Urinary bladder (tissue), 4 donors: ENCODE data around the gene MYB. TPM values are rescaled to one million over a fixed set of nuclear protein-coding genes. Genes with fewer than 3 reads are reported as not detected.

Experiments
- DNase-seq: peaks from one replicate; pipeline ENCODE4 v3.0.0-alpha.2; 2015; ENCODE audit errors: extremely low spot score
- H3K27ac ChIP-seq: one replicate; pipeline ENCODE4 v1.5.1; 2013; ENCODE audit warnings: low read depth, mild to moderate bottlenecking, moderate library complexity
- H3K36me3 ChIP-seq: one replicate; pipeline ENCODE4 v1.6.1; 2013; ENCODE audit warnings: mild to moderate bottlenecking, moderate library complexity; ENCODE audit not compliant: insufficient read depth
- H3K4me1 ChIP-seq: one replicate; pipeline ENCODE4 v1.6.1; 2013; ENCODE audit warnings: mild to moderate bottlenecking, moderate library complexity; ENCODE audit not compliant: insufficient read depth
- H3K4me3 ChIP-seq: one replicate; pipeline ENCODE4 v1.5.1; 2013; ENCODE audit warnings: low read depth, low read length
- WGBS: extraction: QIAGEN DNeasy Blood & Tissue Kit; methylation state at CpG from one replicate; pipeline ENCODE4 v1.1.7; 2013; 5-methylcytosine and 5-hydroxymethylcytosine counted together
- polyA plus RNA-seq: library from polyadenylated mRNA; stranded (reverse); fragments of 200-250 nt; gene quantifications from one replicate; pipeline ENCODE4 v1.2.3, GENCODE V29; 2013
- total RNA-seq: library from RNA; depleted of rRNA; stranded (reverse); fragments of >200 nt; gene quantifications from one replicate; pipeline ENCODE4 v1.2.3, GENCODE V29; 2014
- donor health status: healthy with polysubstance abuse.
- donor health status: healthy.

The MYB gene
- total and polyA plus RNA-seq, 2 donors: 0.18 to 2.1 TPM

GRCh38 chr6:135187372-135187771 is 6.3 kb downstream of the MYB start:
- Histone ChIP-seq H3K4me3 (no peak overlapping the region), H3K27ac (no peak overlapping the region), H3K36me3 (peaks cover 2% of the 10 kb centered on the region), H3K4me1 (no peaks in the 10 kb centered on the region)
- no peak for DNase-seq
- 94% methylated on average over 4 of the region's 4 CpGs for WGBS

GRCh38 chr6:135188718-135189117 is 7.6 kb downstream of the MYB start:
- no peak overlapping the region for H3K4me3 ChIP-seq
- DNase-seq: no peak
- no peak overlapping the region for H3K27ac ChIP-seq
- no peaks in the 10 kb centered on the region for H3K4me1 ChIP-seq
- WGBS: 86% methylated on average over 2 of the region's 2 CpGs
- peaks cover 2% of the 10 kb centered on the region for H3K36me3 ChIP-seq

- WGBS: 47% methylated on average over 1 of the region's 1 CpG
- H3K4me1 ChIP-seq: no peaks in the 10 kb centered on the region
- H3K27ac ChIP-seq: no peak overlapping the region
- DNase-seq: no peak
- H3K36me3 ChIP-seq: peaks cover 2% of the 10 kb centered on the region
- no peak overlapping the region for H3K4me3 ChIP-seq
Measured at GRCh38 chr6:135189344-135189743, 8.2 kb downstream of the MYB start.

GRCh38 chr6:135191508-135192255 is 10.6 kb downstream of the MYB start:
- DNase-seq: no peak
- H3K36me3 ChIP-seq: peaks cover 2% of the 10 kb centered on the region
- H3K27ac ChIP-seq: no peak overlapping the region
- WGBS: 84% methylated on average over 10 of the region's 10 CpGs
- H3K4me1 ChIP-seq: no peaks in the 10 kb centered on the region
- H3K4me3 ChIP-seq: no peak overlapping the region

GRCh38 chr6:135192256-135193174 is 11.4 kb downstream of the MYB start:
- H3K4me3 ChIP-seq: no peak overlapping the region
- DNase-seq: no peak
- H3K27ac ChIP-seq: no peak overlapping the region
- H3K4me1 ChIP-seq: no peaks in the 10 kb centered on the region
- H3K36me3 ChIP-seq: peaks cover 2% of the 10 kb centered on the region
- 86% methylated on average over 13 of the region's 13 CpGs for WGBS

- 68% methylated on average over 1 of the region's 1 CpG for WGBS
- peaks cover 1% of the 10 kb centered on the region for H3K4me1 ChIP-seq
- H3K36me3 ChIP-seq: peaks cover 2% of the 10 kb centered on the region
- no peak overlapping the region for H3K4me3 ChIP-seq
- no peak for DNase-seq
- no peak overlapping the region for H3K27ac ChIP-seq
Measured at GRCh38 chr6:135193221-135193620, 12.1 kb downstream of the MYB start.

GRCh38 chr6:135195041-135195440 is 13.9 kb downstream of the MYB start:
- 79% methylated on average over 2 of the region's 2 CpGs for WGBS
- H3K4me3 ChIP-seq: no peak overlapping the region
- H3K27ac ChIP-seq: no peak overlapping the region
- H3K4me1 ChIP-seq: peaks cover 1% of the 10 kb centered on the region
- DNase-seq: no peak
- peaks cover 2% of the 10 kb centered on the region for H3K36me3 ChIP-seq

- Histone ChIP-seq H3K4me3 (no peak overlapping the region), H3K4me1 (peaks cover 1% of the 10 kb centered on the region), H3K27ac (no peak overlapping the region), H3K36me3 (peaks cover under 1% of the 10 kb centered on the region)
- no peak for DNase-seq
- WGBS: 87% methylated on average over 6 of the region's 6 CpGs
Measured at GRCh38 chr6:135195522-135195921, 14.4 kb downstream of the MYB start.

- 85% methylated on average over 10 of the region's 10 CpGs for WGBS
- no peak for DNase-seq
- no peak overlapping the region for H3K4me3 ChIP-seq
- H3K27ac ChIP-seq: no peak overlapping the region
- H3K4me1 ChIP-seq: peaks cover 1% of the 10 kb centered on the region
- no peaks in the 10 kb centered on the region for H3K36me3 ChIP-seq
Measured at GRCh38 chr6:135196739-135197510, 15.8 kb downstream of the MYB start.

- peaks cover 1% of the 10 kb centered on the region for H3K4me1 ChIP-seq
- no peaks in the 10 kb centered on the region for H3K36me3 ChIP-seq
- no peak for DNase-seq
- 93% methylated on average over 1 of the region's 1 CpG for WGBS
- no peak overlapping the region for H3K27ac ChIP-seq
- no peak overlapping the region for H3K4me3 ChIP-seq
Measured at GRCh38 chr6:135202836-135203235, 21.7 kb downstream of the MYB start.

- H3K36me3 ChIP-seq: no peaks in the 10 kb centered on the region
- no peak overlapping the region for H3K4me3 ChIP-seq
- 91% methylated on average over 4 of the region's 4 CpGs for WGBS
- DNase-seq: no peak
- H3K27ac ChIP-seq: no peak overlapping the region
- H3K4me1 ChIP-seq: no peaks in the 10 kb centered on the region
Measured at GRCh38 chr6:135204951-135205350, 23.8 kb downstream of the MYB start.

GRCh38 chr6:135209803-135210202 is 28.7 kb downstream of the MYB start:
- DNase-seq: no peak
- H3K4me3 ChIP-seq: no peak overlapping the region
- no peak overlapping the region for H3K27ac ChIP-seq
- H3K36me3 ChIP-seq: no peaks in the 10 kb centered on the region
- 48% methylated on average over 6 of the region's 6 CpGs for WGBS
- no peaks in the 10 kb centered on the region for H3K4me1 ChIP-seq

- no peaks in the 10 kb centered on the region for H3K36me3 ChIP-seq
- H3K4me1 ChIP-seq: no peaks in the 10 kb centered on the region
- DNase-seq: no peak
- WGBS: 84% methylated on average over 12 of the region's 12 CpGs
- H3K4me3 ChIP-seq: no peak overlapping the region
- no peak overlapping the region for H3K27ac ChIP-seq
Measured at GRCh38 chr6:135210632-135211305, 29.7 kb downstream of the MYB start.
